GM12891 (cell line): ENCODE measurements around the gene EDAR.

Experiments
- DNase-seq: peaks from one replicate; pipeline ENCODE4 v3.0.0; 2011; ENCODE audit warnings: low spot score; ENCODE audit not compliant: insufficient read length
- FAIRE-seq: peaks from 2 replicates; lab custom pipeline; 2011; peaks lifted over from hg19 to GRCh38; lab: Jason Lieb, UNC
- PAX5 ChIP-seq: IDR thresholded peaks from 2 replicates; pipeline ENCODE4 v1.6.1; 2011; ENCODE audit warnings: low read length, moderate library complexity, mild to moderate bottlenecking; ENCODE audit not compliant: insufficient read depth, severe bottlenecking
- POLR2A ChIP-seq: IDR thresholded peaks from 2 replicates; pipeline ENCODE4 v1.6.1; 2011; ENCODE audit warnings: low read depth, low read length, control low read depth
- POLR2AphosphoS5 ChIP-seq: IDR thresholded peaks from 2 replicates; pipeline ENCODE4 v1.6.1; 2011; ENCODE audit warnings: low read depth, low read length, control low read depth
- POU2F2 ChIP-seq: IDR thresholded peaks from 2 replicates; pipeline ENCODE4 v1.6.1; 2011; ENCODE audit warnings: low read depth, mild to moderate bottlenecking, control low read depth, low read length, moderate library complexity
- SPI1 ChIP-seq: IDR thresholded peaks from 2 replicates; pipeline ENCODE4 v1.6.1; 2011; ENCODE audit warnings: low read depth, low read length, control low read depth
- TAF1 ChIP-seq: IDR thresholded peaks from 2 replicates; pipeline ENCODE4 v1.6.1; 2011; ENCODE audit warnings: low read depth, low read length, control low read depth

The EDAR gene

DNA sequence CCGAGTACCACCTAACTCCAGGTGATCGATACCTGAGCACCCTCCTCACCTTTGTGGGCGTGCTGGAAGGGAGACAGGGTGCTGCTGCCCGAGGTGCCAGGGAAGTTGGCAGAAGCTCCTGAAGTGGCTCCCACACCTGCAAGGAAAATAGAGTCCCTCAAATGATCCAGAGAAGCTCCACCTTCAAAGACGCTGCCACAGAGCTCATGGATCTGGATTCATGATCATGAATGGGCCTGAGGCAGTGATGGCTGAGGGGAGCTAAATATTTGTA, 76.5 kb downstream of the EDAR start:
- FAIRE-seq = no peak
- DNase-seq = no peak
- no peak for TF ChIP-seq POLR2AphosphoS5
- no peak for TF ChIP-seq POU2F2
- no peak for TF ChIP-seq TAF1
- TF ChIP-seq PAX5 = no peak
- TF ChIP-seq POLR2A = no peak
- no peak for TF ChIP-seq SPI1

DNA sequence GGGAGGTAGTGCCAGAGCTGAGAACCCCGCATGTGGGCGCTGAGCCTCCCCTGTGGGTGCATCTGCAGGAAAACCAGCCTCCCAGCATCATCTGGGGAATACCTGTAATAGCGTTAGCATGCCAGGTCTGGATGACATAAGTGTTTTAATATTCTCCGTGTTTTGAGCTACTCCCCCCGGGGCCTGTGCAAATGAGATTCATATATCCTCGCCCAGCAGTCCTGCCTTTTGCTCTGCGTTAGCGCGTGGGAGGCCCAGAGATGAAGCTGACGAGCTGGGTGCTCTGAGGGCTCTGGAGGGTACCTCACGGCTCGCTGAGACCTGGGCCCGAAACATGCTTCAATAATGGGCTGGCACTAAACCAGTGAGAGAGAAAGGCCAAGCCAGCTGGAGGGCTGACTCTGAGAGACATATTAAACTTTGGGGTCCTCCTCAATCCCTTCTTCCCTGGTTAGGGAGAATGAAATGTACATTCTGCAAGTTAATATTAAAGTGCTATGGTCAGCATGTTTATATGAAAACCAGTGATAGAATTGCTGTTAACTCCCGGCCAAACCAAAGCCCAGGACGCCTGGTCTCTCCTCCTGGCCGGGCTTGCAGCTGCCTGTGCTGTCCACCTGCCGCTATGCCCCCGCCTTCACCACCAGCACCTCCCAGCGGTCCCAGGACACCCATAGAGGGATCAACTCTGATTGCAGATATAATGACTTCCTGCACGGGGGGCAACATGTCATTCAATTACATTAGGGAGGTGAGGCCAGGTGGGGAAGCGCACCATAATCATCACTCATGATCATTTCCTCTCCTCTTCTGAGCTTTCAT, 77.0 kb downstream of the EDAR start:
- TF ChIP-seq PAX5 = no peak
- TF ChIP-seq POLR2A = no peak
- TF ChIP-seq SPI1 = no peak
- no peak for TF ChIP-seq TAF1
- TF ChIP-seq POU2F2 = no peak
- no peak for TF ChIP-seq POLR2AphosphoS5
- FAIRE-seq = no peak
- no peak for DNase-seq

DNA sequence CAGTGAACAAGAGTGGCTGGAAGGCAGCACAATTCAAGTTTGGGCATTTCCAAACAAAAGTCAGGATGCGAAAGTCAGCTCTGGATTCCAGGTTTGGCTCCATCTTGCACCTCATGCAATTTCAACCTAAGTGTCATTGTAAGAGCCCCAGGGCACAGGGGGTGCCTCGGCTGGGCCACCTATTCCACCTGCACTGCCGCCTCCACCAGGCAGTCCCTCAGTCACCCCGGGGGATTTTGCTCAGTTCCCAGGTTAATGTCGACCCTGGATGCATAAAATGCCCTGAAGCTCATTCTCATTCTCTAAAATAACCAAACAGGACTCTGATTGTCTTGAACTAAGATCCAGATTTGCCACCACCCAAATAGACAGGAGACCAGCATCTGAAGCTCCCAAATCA, 77.6 kb downstream of the EDAR start:
- no peak for TF ChIP-seq POU2F2
- TF ChIP-seq POLR2A = no peak
- TF ChIP-seq TAF1 = no peak
- no peak for FAIRE-seq

DNA sequence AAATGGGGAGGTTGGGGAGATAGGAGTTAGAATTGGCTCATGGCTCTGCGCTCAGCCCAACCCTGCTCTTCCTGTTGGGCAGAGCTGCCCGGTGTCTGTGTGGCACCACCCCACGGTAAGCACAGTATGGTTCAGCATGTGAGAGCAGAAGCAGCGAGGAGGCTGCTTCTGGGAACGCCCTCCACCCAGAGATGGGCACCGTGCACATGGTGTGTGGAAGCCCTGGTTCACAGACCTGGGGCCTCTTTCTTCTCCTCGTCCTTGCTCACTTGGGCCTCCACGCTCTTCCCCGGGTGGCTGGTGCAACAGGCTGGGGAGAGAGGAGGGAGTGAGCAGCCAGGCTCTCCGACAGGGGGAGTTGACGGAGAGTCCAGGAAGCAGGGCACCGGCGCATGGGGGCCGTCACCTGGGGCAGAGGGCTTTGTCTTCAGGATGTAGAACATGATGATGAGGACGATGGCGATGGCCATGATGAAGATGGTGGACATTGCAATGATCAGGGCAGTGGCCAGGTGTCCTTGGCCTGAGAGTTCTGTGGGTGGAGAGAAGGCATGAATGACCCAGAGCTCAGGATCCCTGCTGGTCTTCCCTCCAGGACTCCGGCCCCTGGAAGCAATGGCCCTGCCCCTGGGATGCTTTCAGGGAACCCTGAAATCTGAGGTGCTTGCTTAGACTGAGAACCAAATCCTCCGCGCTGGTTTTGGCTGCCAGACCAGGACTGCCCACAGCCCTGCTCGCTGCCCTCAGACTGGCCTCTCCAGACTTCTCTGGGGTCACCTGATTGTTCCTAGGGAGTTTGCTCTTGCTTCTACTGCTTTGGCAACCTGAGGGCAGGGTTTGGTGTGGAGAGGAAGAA, 78.3 kb downstream of the EDAR start:
- no peak for TF ChIP-seq POU2F2
- TF ChIP-seq POLR2A = no peak
- no peak for TF ChIP-seq TAF1
- no peak for TF ChIP-seq PAX5
- TF ChIP-seq POLR2AphosphoS5 = no peak
- TF ChIP-seq SPI1 = no peak
- FAIRE-seq = no peak
- no peak for DNase-seq

More for the DNA sequence above, 77.6 kb downstream of the EDAR start:
- DNase-seq = peak; percentile 3

DNA sequence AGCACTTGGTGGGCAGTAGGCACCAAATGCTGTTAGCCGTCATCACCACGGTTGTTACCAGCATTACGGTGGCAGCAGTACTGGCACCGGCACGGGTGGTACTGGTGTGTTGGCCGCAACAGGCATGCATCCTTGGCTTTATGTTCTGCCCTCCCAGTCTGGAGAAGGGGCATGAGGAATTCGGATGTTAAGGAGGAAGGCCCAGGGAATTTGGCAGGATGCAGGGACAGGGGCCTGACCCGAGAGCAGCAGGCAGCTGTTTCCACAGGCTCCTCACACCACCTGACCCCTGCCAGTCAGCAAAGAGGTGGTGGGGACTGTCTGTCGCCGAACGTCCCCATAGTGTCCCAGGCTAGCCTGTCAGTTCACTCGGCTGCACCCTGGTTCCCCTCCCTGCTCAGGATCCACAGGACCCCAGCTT, 79.0 kb downstream of the EDAR start:
- FAIRE-seq (no peak), DNase-seq (peak; percentile 2)

DNA sequence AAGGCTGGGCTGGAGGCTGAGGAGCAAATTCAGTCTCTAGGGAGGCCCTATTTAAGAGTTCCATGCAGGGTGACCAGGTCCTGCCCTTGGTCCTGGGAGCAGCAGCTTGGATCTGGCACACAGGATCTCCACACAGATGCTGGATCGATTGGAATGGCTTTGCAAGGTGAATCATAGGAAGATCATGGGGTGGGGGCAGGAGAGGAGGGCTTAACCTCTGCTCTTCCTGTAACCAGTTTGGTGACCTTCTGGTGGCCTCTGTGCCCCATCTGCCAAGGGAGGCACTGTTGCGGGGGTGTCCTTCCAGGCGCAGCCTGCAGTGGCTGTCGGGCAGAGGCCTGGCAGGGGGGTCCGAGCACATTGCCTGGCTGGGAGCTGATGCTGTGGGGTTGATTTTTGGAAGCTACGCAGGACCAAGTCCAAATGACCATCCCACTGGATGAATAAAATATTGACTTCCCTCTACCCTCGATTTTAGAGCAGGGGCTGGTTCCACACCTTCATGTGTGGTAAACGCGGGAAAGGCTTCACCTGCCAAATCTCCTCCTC, 79.7 kb downstream of the EDAR start:
- DNase-seq (no peak), FAIRE-seq (no peak)
- no peak for TF ChIP-seq SPI1
- TF ChIP-seq TAF1 = no peak
- TF ChIP-seq PAX5 = no peak

More for the DNA sequence above, 79.0 kb downstream of the EDAR start:
- TF ChIP-seq SPI1 = no peak

DNA sequence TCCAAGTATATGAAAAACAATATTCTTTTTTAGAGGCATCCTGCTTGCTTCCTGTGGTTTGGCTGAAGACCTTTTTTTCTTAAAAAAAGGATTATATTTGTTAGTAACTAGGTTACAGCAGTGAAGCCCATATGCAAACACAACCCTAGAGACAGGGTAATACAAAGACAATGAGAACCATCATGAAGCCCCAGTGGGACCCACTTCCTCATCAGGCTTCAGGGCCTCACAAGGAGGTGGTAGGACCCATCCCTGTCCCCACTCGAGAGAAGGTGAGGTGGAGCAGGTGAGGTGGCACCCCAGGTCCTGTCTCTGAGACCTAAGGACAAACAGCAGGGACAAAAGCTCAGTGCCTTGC, 80.3 kb downstream of the EDAR start:
- no peak for TF ChIP-seq SPI1
- TF ChIP-seq POLR2A = no peak
- TF ChIP-seq POLR2AphosphoS5 = no peak
- no peak for TF ChIP-seq POU2F2
- no peak for TF ChIP-seq TAF1
- no peak for TF ChIP-seq PAX5
- FAIRE-seq (no peak), DNase-seq (no peak)

DNA sequence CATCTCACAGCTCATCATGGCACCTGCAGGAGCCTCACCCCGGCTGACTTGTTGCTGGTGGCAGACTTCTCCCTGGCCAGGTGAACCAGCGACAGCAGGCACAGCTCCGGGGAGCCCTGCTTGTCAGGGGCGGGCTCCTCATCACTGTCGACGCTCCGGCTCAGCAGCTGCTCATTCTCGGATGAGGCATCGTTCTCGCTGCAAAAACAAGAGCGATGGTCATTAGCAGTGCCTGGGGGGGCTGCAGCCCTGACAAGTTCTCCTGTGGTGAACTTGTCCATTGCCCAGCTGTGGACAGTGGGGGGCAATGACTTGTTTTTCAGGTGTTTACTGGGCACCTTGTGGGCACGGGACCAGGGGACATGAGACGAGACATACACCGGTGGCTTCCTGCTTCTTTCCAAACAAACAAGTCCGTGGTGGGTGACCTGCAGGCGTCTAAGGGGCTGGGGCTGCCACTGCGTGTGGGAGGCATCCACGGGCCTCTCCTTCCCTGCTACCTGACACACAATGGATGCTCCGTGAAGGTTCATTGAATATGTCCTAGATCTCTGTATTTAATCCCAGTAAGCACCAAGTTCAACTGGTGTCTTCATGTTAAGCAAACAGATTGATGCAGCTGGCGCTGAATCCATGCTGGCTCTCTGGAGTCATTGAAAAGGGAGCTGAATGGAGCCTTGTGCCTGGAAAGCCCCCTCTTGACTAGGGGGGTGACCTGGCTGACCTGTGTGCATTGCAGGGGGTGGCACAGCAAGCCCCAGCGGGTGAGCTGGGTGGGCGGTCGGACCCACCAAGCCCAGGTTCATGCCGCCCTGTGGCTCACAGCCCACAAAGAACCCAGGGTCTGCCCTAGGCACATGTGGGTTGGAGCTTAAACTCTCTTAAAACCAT, 81.0 kb downstream of the EDAR start:
- FAIRE-seq (no peak), DNase-seq (no peak)
- TF ChIP-seq SPI1 = no peak
- no peak for TF ChIP-seq PAX5
- no peak for TF ChIP-seq POU2F2
- TF ChIP-seq TAF1 = no peak
- TF ChIP-seq POLR2A = no peak

DNA sequence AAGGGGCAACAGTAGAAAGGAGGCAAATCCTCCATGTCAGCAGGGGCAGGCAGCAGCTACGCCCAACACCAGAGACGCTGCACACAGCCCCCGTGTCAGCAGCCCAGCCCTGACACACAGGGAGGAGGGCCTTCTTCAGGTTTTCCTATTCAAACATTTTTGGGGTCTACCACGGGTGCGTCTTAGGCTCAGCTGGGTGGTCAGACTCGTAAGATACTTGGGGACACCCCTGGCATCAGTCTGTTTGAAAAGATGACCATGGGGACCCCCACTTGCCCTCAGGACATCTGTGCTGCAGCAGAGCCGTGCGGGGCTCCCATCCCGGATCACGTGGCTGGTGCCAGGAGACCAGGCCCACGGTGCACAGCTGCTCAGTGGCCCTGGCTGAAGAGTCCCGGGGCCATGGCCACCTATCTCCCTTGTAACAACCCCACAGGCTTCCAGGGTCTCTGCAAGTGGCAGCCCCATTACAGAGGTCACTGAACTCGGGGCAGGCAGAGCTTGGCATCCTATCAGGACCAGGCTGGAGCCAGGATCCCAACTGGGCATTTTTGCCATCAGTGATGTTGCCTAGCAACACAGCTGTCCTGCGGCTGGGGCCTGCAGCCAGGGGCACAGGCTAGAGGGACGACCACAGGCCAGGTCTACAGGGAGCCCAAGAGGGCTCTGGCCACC, 82.5 kb downstream of the EDAR start:
- FAIRE-seq (no peak), DNase-seq (no peak)
- TF ChIP-seq POLR2AphosphoS5 (no peak), SPI1 (no peak), TAF1 (no peak), POU2F2 (no peak), POLR2A (no peak), PAX5 (no peak)
